K562 (cell line): ENCODE results near the gene CNBD2. TPM values are rescaled to one million over a fixed set of nuclear protein-coding genes. Genes with fewer than 3 reads are reported as not detected.
A peak's percentile ranks its signal among the peaks of the same experiment; 100 is the strongest.

Experiments
- ARID1B ChIP-seq: fragments of 450-650 bp; IDR thresholded peaks from 2 replicates; pipeline ENCODE4 v1.6.1; 2016; ENCODE audit warnings: antibody characterized with exemption, mild to moderate bottlenecking, inconsistent platforms
- CTBP1 ChIP-seq: fragments of 450-650 bp; IDR thresholded peaks from 2 replicates; pipeline ENCODE4 v1.6.1; 2016; ENCODE audit warnings: borderline replicate concordance
- EP300 ChIP-seq: IDR thresholded peaks from 2 replicates; pipeline ENCODE4 v1.6.1; 2012; ENCODE audit warnings: low read length, improper control_type of control experiment
- FOSL1 ChIP-seq: fragments of 200-800 bp; sonication (Bioruptor generic); conservative IDR thresholded peaks from 2 replicates; pipeline ENCODE4 v1.6.1; 2016; ENCODE audit warnings: missing genetic modification characterization, missing compliant biosample characterization
- GABPA ChIP-seq: fragments of 200-800 bp; sonication (Bioruptor generic); conservative IDR thresholded peaks from 2 replicates; pipeline ENCODE4 v1.6.1; 2016; ENCODE audit warnings: low read depth, missing genetic modification characterization, missing compliant biosample characterization
- GATA2 ChIP-seq: sonication (generic); formaldehyde crosslinking; IDR thresholded peaks from 2 replicates; pipeline ENCODE4 v1.4.0; 2020; ENCODE audit warnings: mild to moderate bottlenecking, missing genetic modification reagents
- JUN ChIP-seq, 2 experiments: sonication (generic) in 1 of 2; formaldehyde crosslinking in 1 of 2; IDR thresholded peaks; 2 replicates each; pipeline versions ENCODE4 v1.6.1 to v1.8.0; 2012 to 2022; ENCODE audit warnings: borderline replicate concordance in 2 of 2, mild to moderate bottlenecking in 2 of 2, improper control_type of control experiment in 1 of 2, low read depth in 1 of 2, low read length in 1 of 2, missing genetic modification reagents in 1 of 2
- KDM1A ChIP-seq, 2 experiments: fragments of 450-650 bp; IDR thresholded peaks; 2 replicates each; pipeline ENCODE4 v1.6.1; 2016; ENCODE audit warnings: mild to moderate bottlenecking in 2 of 2
- MAFF ChIP-seq: IDR thresholded peaks from 2 replicates; pipeline ENCODE4 v1.6.1; 2012; ENCODE audit warnings: low read length, improper control_type of control experiment
- MCM5 ChIP-seq: fragments of 450-650 bp; IDR thresholded peaks from 2 replicates; pipeline ENCODE4 v1.6.1; 2016; ENCODE audit warnings: low read depth
- MEIS2 ChIP-seq: fragments of 450-650 bp; IDR thresholded peaks from 2 replicates; pipeline ENCODE4 v1.6.1; 2014; ENCODE audit warnings: mild to moderate bottlenecking; ENCODE audit not compliant: partially characterized antibody
- MYBL2 ChIP-seq, 2 experiments: fragments of 450-650 bp in 1 of 2; sonication (generic) in 1 of 2; formaldehyde crosslinking in 1 of 2; IDR thresholded peaks; 2 replicates each; pipeline versions ENCODE4 v1.6.1 to v1.8.1; 2017 to 2022; ENCODE audit warnings: borderline replicate concordance in 1 of 2, inconsistent platforms in 1 of 2, low read depth in 1 of 2, mild to moderate bottlenecking in 1 of 2, missing genetic modification reagents in 1 of 2, moderate library complexity in 1 of 2
- NCOA4 ChIP-seq: fragments of 450-650 bp; IDR thresholded peaks from 2 replicates; pipeline ENCODE4 v1.6.1; 2018; ENCODE audit warnings: mild to moderate bottlenecking; ENCODE audit not compliant: partially characterized antibody
- NUFIP1 ChIP-seq: fragments of 450-650 bp; IDR thresholded peaks from 2 replicates; pipeline ENCODE4 v1.6.1; 2018; ENCODE audit not compliant: partially characterized antibody
- SMARCA4 ChIP-seq: fragments of 450-650 bp; IDR thresholded peaks from 2 replicates; pipeline ENCODE4 v1.6.1; 2016
- TCF7 ChIP-seq: sonication (generic); IDR thresholded peaks from 2 replicates; pipeline ENCODE4 v1.6.1; 2016; ENCODE audit warnings: antibody characterized with exemption, borderline replicate concordance
- TEAD4 ChIP-seq, 2 experiments: sonication (generic) in 1 of 2; formaldehyde crosslinking in 1 of 2; IDR thresholded peaks; 2 replicates each; pipeline versions ENCODE4 v1.6.1 to v1.8.0; 2012 to 2022; ENCODE audit warnings: borderline replicate concordance in 1 of 2, inconsistent platforms in 1 of 2, low read length in 1 of 2, mild to moderate bottlenecking in 1 of 2, missing genetic modification reagents in 1 of 2
- XRCC4 ChIP-seq: IDR thresholded peaks from one replicate; pipeline ENCODE4 v1.6.1; 2011; ENCODE audit not compliant: insufficient read depth, insufficient read length; ENCODE audit errors: extremely low read depth
- ZC3H8 ChIP-seq: fragments of 450-650 bp; IDR thresholded peaks from 2 replicates; pipeline ENCODE4 v1.6.1; 2017
- ZNF121 ChIP-seq: sonication (generic); formaldehyde crosslinking; conservative IDR thresholded peaks from 2 replicates; pipeline ENCODE4 v1.8.0; 2022; ENCODE audit warnings: missing genetic modification reagents
- ZNF23 ChIP-seq: fragments of 250-450 bp; sonication (Bioruptor Pico); IDR thresholded peaks from 2 replicates; pipeline ENCODE4 v1.4.0; 2020; ENCODE audit warnings: mild to moderate bottlenecking
- ZNF24 ChIP-seq: fragments of 450-650 bp; IDR thresholded peaks from 2 replicates; pipeline ENCODE4 v1.6.1; 2016
- ZNF3 ChIP-seq: fragments of 250-450 bp; sonication (Bioruptor Pico); IDR thresholded peaks from 2 replicates; pipeline ENCODE4 v1.5.0; 2021; ENCODE audit warnings: mild to moderate bottlenecking, moderate library complexity
- ZNF444 ChIP-seq: fragments of 250-450 bp; sonication (Bioruptor Pico); IDR thresholded peaks from 2 replicates; pipeline ENCODE4 v1.4.0; 2020; ENCODE audit warnings: mild to moderate bottlenecking, moderate library complexity
- polyA plus RNA-seq, 8 experiments: library from polyadenylated mRNA; depleted of rRNA in 4 of 8; stranded (reverse) in 5 of 8; unstranded in 3 of 8; fragments of >200 nt; fragmentation: Nextera tagmentation in 2 of 8; fragmentation: Illumina TruSeq in 1 of 8; extraction: Ambion mirVana in 2 of 8; extraction: Trizol in 1 of 8; gene quantifications; 2 replicates each; pipeline versions ENCODE4 v1.2.1 to v1.2.3, GENCODE V29; 2011 to 2014; ENCODE audit warnings: inconsistent platforms in 1 of 8, missing spikeins in 1 of 8
- total RNA-seq, 7 experiments: library from RNA; depleted of rRNA in 6 of 7; stranded (reverse); fragments of >200 nt in 6 of 7; fragmentation: Illumina TruSeq in 2 of 7; extraction: Trizol in 2 of 7; gene quantifications; 2 replicates each; pipeline versions ENCODE4 v1.2.1 to v1.2.3, GENCODE V29; 2011 to 2021; ENCODE audit warnings: low replicate concordance in 1 of 7
- TF ChIP-seq, protein P1 (sequence below): sonication (generic); formaldehyde crosslinking; IDR thresholded peaks from 2 replicates; pipeline ENCODE4 v1.8.0; 2022; ENCODE audit warnings: missing genetic modification reagents, mild to moderate bottlenecking, moderate library complexity, borderline replicate concordance
- TF ChIP-seq, protein P2 (sequence below): fragments of 450-650 bp; IDR thresholded peaks from 2 replicates; pipeline ENCODE4 v1.6.1; 2016; ENCODE audit warnings: borderline replicate concordance
- TF ChIP-seq, protein P3 (sequence below): sonication (generic); IDR thresholded peaks from 2 replicates; pipeline ENCODE4 v1.6.1; 2016

The CNBD2 gene
- total and polyA plus RNA-seq, 9 of the 15 experiments (the other 6 are each of a cell fraction or from before 2014, with no cell fraction given): 3.2 to 17.5 (median 5.3) TPM

DNA sequence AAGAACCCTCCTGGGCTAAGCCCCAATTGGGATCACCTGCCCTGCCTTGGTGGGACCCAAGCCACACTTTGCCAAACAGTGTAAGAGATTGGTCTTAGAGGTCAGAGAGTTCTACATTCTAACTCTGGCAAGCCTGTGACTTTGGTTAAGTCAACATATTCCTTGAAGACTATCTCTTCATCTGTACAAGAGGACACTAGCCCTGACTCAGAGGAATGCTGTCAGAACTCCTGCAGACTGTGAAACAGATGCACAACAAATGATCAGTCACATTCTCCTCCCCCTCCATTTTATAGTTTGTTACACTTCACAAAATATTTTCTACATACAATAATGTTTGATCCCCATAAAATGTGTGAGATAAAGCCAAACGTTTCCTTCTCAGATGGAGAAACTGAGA is 94.4 kb downstream of the CNBD2 start (continued):
- TF ChIP-seq, protein P1, sequence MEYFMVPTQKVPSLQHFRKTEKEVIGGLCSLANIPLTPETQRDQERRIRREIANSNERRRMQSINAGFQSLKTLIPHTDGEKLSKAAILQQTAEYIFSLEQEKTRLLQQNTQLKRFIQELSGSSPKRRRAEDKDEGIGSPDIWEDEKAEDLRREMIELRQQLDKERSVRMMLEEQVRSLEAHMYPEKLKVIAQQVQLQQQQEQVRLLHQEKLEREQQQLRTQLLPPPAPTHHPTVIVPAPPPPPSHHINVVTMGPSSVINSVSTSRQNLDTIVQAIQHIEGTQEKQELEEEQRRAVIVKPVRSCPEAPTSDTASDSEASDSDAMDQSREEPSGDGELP (CRISPR knock-in tag): no peak
- TF ChIP-seq TEAD4 (IDR thresholded peaks at IDR 0.05; ENCODE audit: low read length): 0 out of 2 replicates have a peak, but pooled peaks have one; percentile 32
- no peak for TF ChIP-seq TEAD4 (CRISPR knock-in tag; IDR thresholded peaks at IDR 0.05; ENCODE audit: borderline replicate concordance)
- TF ChIP-seq ZNF444 (CRISPR knock-in tag): no peak
- TF ChIP-seq NUFIP1: no peak
- TF ChIP-seq ZNF23 (CRISPR knock-in tag): no peak
- peak; percentile 4; the same call in 1 of the 2 replicates for TF ChIP-seq EP300
- no peak for TF ChIP-seq CTBP1
- 0 out of 2 replicates have a peak, but pooled peaks have one; percentile 27 for TF ChIP-seq ARID1B
- TF ChIP-seq MEIS2: peak; percentile 43
- no peak for TF ChIP-seq GABPA
- TF ChIP-seq MCM5: no peak
- TF ChIP-seq MYBL2 (IDR thresholded peaks at IDR 0.05; ENCODE audit: low read depth): no peak
- TF ChIP-seq MYBL2 (CRISPR knock-in tag; IDR thresholded peaks at IDR 0.05; ENCODE audit: borderline replicate concordance): no peak
- TF ChIP-seq NCOA4: no peak
- TF ChIP-seq ZC3H8: no peak
- no peak for TF ChIP-seq TCF7
- TF ChIP-seq ZNF121 (CRISPR knock-in tag): no peak
- 0 out of 2 replicates have a peak, but pooled peaks have one; percentile 38 for TF ChIP-seq ZNF24
- TF ChIP-seq JUN (IDR thresholded peaks at IDR 0.05; ENCODE audit: borderline replicate concordance, low read depth, low read length): peak; percentile 24; the same call in 1 of the 2 replicates
- no peak for TF ChIP-seq JUN (CRISPR knock-in tag; IDR thresholded peaks at IDR 0.05; ENCODE audit: borderline replicate concordance)
- TF ChIP-seq, protein P2, sequence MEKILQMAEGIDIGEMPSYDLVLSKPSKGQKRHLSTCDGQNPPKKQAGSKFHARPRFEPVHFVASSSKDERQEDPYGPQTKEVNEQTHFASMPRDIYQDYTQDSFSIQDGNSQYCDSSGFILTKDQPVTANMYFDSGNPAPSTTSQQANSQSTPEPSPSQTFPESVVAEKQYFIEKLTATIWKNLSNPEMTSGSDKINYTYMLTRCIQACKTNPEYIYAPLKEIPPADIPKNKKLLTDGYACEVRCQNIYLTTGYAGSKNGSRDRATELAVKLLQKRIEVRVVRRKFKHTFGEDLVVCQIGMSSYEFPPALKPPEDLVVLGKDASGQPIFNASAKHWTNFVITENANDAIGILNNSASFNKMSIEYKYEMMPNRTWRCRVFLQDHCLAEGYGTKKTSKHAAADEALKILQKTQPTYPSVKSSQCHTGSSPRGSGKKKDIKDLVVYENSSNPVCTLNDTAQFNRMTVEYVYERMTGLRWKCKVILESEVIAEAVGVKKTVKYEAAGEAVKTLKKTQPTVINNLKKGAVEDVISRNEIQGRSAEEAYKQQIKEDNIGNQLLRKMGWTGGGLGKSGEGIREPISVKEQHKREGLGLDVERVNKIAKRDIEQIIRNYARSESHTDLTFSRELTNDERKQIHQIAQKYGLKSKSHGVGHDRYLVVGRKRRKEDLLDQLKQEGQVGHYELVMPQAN: no peak
- no peak for TF ChIP-seq XRCC4
- peak; percentile 4; the same call in 1 of the 2 replicates for TF ChIP-seq MAFF
- no peak for TF ChIP-seq ZNF3 (CRISPR knock-in tag)
- TF ChIP-seq FOSL1 (tag): peak; percentile 65
- TF ChIP-seq SMARCA4: peak; percentile 36; the same call in 1 of the 2 replicates
- TF ChIP-seq GATA2 (CRISPR knock-in tag): peak; percentile 86
- TF ChIP-seq, protein P3, sequence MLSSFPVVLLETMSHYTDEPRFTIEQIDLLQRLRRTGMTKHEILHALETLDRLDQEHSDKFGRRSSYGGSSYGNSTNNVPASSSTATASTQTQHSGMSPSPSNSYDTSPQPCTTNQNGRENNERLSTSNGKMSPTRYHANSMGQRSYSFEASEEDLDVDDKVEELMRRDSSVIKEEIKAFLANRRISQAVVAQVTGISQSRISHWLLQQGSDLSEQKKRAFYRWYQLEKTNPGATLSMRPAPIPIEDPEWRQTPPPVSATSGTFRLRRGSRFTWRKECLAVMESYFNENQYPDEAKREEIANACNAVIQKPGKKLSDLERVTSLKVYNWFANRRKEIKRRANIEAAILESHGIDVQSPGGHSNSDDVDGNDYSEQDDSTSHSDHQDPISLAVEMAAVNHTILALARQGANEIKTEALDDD: peak; percentile 95
- TF ChIP-seq KDM1A (IDR thresholded peaks at IDR 0.05): peak in 1 of 2 experiments; percentile 9; a peak in 1 of 4 replicates
